HG03045 (cell line): ENCODE results near the gene TRPV4.

Experiments
- ATAC-seq: cut with Tn5 transposase; IDR thresholded peaks from one replicate; pipeline ENCODE4 v1.9.1; 2021; ENCODE audit warnings: mild to moderate bottlenecking, moderate library complexity; ENCODE audit not compliant: unreplicated experiment

The TRPV4 gene

GRCh38 chr12:109829667-109830066, 3.5 kb downstream of the TRPV4 start:
- no peak for ATAC-seq

- ATAC-seq = no peak
These were observed 4.3 kb downstream of the TRPV4 start for GRCh38 chr12:109828754-109829511.

GRCh38 chr12:109827566-109828550, 5.3 kb downstream of the TRPV4 start:
- ATAC-seq = no peak

GRCh38 chr12:109827080-109827479, 6.1 kb downstream of the TRPV4 start:
- no peak for ATAC-seq

GRCh38 chr12:109824731-109825130, 8.5 kb downstream of the TRPV4 start:
- no peak for ATAC-seq

DNA sequence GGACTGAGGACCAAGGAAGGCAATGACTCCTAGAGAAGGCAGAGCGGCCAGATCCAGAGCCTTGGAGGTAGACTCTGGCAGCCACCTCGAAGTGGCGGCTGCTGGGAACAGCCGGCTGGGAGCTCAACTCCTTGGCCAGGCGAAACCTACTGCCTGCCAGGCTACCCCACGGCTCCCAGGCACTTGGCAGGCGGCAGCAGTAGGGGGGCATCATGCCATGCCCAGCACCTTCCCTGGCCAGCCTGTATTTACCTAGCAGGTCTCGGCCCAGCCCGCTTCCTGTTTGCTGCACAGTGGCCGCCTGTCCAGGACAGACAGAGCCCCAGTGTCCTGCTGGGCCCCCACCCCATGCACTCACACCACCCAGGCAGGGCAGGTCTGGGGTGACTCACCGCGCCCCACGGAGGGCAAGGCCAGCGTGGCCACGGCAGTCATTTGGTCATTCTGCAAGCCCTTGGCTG, 10.2 kb downstream of the TRPV4 start:
- ATAC-seq = no peak

DNA sequence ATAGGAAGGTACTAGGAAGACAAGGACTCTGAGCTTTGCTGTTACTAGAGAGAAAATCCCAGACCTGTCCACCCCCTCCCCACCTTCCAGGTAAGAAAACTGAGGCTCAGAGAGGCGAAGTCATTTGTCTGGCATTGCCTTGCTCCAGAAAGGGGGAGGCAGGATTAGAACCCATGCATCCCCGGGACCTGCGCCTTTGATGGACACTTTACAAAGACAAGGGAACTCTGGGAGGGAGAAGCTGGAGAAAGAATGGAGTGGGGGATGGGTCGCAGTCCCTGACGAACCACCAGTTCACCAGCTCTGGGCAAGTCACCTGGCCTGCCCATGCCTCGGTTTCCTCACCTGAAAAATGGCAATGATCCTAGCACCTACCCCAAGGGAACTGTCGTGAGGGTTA, 10.8 kb downstream of the TRPV4 start:
- no peak for ATAC-seq

DNA sequence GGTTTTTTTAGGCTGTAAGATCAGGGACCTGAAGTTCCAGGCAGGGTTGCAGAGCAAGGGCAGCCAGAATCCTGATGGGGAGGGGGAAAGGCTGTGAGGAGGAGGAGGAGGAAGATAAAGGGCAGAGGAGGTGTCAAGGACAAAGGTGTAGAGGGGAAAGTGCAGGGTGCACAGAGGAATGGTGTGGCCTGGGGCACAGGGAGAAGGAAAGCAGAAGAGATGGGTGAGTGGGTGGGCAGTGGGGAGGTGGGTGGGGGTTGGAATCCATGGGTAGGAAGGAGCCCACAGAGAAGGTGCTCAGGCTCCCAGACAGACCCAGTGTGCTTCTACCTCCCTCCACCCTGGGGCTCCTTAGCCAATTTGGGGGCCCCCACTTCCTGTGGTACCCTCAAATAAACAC, 11.2 kb downstream of the TRPV4 start:
- no peak for ATAC-seq

DNA sequence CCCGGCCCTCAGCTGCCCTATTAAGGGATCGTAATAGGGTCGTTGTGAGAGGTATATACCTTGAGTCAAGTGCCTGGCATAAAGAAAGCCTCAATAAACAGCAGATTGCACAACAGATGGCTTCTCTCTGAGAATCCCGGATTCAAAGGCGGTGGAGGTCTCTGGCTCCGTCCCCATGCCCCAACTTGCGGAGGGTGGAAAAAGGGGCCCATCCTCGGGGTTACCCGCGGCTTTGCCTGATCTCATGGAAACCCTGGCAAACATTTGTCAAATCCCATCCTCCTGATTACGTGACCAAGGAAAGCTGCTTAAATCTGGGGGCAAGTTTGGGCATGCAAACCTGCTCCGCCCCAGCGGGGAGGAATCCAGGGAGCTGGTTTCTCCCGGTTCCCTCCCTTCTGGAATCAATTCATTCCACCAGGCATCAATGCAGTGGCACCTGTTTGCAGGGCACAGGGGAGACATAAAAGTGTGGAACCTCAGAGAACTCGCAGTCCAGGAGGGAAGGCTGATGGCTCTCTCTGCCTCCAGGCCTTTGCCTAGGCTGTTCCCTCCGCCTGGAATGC, 12.3 kb downstream of the TRPV4 start:
- no peak for ATAC-seq

DNA sequence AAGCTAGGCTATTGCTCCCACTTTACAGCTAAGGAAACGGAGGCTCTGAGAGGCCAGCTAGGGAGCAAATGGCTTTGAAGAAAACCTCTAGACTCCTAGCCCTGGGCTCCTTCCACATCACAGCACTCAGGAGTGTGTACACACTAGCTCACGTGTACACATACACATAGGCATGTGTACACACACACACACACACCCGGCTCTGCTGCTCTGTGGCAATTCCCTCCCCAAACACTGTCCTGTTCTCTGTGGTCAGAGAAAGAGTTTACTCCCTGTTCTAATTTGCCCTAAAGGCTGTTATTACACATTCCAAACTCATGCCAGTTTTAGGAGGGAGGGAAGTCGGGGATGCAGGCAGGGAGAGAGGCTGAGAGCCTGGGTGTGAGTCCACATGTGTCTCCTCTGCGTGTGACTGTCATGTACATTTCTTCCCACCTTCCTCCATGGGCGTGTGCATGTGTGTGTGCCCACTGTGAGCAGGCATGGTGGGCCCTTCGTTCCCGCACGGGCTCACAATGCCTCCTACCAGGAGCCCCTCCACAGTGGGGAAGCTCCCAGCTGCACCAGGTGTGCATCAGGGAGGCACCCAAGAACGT, 14.2 kb downstream of the TRPV4 start:
- no peak for ATAC-seq

DNA sequence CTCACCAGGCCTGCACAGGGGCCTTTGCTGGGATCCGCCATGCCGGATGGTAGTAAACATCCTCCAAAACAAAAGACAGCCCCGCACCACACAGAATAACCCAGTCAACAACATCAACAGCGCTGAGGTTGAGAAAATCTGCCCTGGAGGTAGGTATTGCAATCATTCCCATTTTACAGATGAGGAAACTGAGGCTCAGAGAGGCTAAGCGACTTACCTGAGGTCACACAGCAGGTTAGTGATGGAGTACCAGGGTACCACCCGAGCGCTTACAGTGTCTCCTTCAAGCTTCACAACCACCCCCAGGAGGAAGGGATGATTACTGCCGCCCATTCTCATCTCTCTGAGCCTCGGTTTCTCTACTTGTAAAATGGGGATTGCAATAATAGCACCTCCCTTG, 14.9 kb downstream of the TRPV4 start:
- ATAC-seq = no peak

DNA sequence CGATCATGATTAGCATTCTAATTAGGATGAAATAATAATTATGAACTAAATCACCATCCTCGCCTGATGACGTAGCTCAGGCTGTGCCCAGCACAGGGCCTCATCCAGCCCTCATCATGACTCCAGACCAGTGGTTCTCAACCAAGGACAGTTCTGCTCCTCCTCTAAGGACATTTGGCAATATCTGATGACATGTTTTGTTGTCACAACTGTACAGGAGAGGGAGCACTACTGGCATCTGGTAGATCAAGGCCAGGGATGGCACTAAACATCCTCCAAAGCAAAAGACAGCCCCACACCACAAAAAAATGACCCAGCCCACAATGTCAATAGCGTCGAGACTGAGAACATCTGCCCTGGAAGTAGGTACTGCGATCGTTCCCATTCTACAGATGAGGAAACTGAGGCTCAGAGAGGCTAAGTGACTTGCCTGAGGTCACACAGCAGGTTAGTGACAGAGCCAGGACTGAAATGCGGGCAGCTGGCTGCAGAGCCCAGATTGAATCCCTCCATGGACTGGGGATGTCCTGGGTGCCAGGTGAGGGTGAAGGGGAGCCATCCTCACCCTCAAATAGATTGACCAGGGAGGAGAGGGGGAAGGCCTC, 15.5 kb downstream of the TRPV4 start:
- ATAC-seq = no peak

DNA sequence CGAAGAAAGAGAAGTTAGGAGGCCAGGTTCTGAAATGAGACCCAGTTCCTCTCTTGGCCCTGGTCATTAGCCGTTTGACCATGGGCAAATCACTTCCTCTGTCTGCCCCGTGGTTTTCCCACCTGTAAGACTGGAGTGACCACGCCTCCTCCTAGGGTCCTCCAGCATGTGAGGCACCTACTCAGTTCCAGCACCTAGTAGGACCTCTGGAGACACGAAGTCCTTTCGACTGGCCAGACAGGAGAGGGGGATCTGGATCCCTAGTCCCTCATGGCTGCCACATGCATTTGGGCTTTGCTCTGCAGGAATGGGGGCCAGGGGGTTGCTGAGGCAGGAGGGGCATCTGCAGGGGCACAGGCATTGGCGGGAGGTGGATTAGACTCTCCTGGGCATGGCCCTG, 16.3 kb downstream of the TRPV4 start:
- ATAC-seq = no peak

GRCh38 chr12:109815757-109816617, 17.2 kb downstream of the TRPV4 start:
- ATAC-seq = no peak

DNA sequence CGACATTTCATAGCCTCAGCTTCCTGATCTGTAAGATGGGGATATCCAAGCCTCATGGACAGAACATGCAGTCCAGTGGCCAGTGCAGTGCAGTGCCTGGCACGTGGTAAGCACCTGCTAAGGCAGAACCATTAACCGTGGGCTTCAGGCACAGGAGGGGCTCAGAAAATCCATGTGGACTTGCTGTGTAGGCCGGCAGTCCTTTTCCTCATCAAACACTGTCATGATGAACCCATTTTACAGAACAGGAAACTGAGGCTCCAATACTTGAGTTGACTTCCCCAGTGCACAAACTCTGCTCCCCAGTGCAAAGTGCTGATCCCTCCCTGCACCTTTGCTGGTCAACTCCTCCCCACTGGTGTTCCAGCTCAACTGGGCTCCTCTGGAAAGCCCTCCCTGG, 18.0 kb downstream of the TRPV4 start:
- ATAC-seq = no peak

DNA sequence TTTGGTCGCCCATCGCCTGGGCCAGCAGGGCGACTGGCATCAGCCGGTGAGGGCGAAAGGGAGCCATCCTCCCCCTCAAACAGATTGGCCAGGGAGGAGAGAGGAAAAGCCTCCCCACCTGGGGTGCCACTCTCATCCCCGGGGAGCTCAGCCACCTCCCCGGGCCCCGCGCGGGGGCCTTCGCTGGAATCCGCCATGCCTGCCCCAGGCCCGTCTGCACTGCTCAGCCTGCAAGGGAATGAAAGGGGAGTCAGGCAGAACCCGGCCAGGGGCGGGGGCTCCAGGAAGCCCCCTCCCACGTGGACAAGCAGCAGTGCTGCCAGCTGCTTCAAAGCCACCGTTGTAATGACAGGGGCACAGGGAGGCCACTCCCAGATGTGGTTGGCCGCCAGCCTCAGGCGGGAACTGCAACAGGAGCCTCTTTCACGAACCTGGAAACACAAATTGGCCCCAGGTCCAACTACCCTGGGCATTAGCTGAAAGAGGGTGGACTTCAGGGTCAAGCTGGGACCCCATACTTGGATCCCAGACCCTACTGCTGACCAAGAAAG, 18.5 kb downstream of the TRPV4 start:
- ATAC-seq = no peak

GRCh38 chr12:109813810-109814416, 19.3 kb downstream of the TRPV4 start:
- no peak for ATAC-seq

- ATAC-seq = no peak
These were observed 21.6 kb downstream of the TRPV4 start for GRCh38 chr12:109811624-109811995.

- no peak for ATAC-seq
These were observed 22.1 kb downstream of the TRPV4 start for GRCh38 chr12:109810954-109811623.
